Measurements from ENCODE around the gene BLM.
"Not testable (repeated sequence)": the region's sequence is repeated elsewhere in the genome, so short reads cannot be mapped to it uniquely, and the experiment has no call there.

The BLM gene

GRCh38 chr15:90735923-90736322 lies 18.8 kb downstream of the BLM start:
- no peak for DNase-seq (ENCODE audit: low read depth in 2 of 2)

GRCh38 chr15:90740545-90740944 lies 23.4 kb downstream of the BLM start:
- DNase-seq (ENCODE audit: low read depth in 2 of 2) = not testable (repeated sequence)

DNA sequence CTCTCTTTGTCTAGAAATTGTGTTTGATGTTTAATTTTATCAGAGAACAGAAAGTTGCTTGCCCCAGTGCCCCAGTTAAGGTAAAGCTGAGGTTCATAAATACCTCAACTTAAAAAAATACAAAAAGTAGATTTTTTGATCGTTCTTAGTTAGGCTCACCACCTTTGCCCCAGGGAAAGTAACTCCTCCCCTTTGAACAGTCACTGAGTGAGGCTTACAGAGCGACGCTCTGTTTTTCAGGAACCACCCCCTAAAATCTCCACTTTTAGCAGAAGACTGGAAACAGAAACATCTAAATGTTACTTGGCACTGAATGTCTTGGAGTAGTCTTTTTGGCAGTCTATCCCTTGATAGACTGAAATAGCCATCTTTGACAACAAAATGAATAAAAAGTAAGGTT lies 24.9 kb downstream of the BLM start:
- DNase-seq (ENCODE audit: low read depth in 2 of 2) = no peak

DNA sequence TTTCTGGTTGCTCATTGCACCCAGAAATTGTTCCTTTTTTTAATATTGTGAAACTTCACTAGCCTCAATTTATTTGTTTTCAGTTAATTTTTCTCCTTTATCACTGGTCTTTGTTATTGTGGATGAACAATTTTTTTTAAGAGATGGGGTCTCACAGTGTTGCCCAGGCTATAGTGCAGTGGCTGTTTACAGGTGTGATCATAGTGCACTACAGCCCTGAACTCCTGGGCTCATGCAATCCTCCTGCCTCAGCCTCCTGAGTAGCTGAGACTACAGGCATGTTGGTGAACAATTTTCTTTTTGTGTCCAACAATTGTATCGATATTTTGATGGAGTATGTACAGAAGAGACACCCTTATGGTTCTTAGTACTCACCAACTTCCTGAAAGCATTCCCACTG lies 26.3 kb downstream of the BLM start:
- DNase-seq (ENCODE audit: low read depth in 2 of 2) = no peak

- no peak for DNase-seq (ENCODE audit: low read depth in 2 of 2)
Observed at GRCh38 chr15:90744759-90745402, 27.7 kb downstream of the BLM start.

GRCh38 chr15:90749754-90750153 lies 32.6 kb downstream of the BLM start:
- DNase-seq (ENCODE audit: low read depth in 2 of 2) = no peak

DNA sequence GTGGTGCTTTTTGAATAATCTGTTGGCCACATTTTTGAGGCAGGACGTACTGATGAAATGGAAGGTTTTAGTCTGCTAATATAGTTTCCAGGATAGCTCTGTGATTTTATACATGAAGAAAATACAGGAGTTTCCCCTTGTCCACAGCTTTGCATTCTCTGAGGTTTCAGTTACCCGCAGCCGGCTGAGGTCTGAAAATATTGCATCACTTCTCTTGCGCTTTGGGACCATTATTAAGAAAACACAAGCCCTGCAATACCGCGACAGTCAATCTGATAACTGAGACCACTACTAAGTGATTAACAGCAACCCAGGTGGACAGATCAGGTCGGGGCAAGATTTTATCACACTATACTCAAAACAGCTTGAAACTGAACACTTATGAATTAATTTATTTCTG lies 33.0 kb downstream of the BLM start:
- peak; percentile 12 to 32 for DNase-seq (ENCODE audit: low read depth in 2 of 2)

DNA sequence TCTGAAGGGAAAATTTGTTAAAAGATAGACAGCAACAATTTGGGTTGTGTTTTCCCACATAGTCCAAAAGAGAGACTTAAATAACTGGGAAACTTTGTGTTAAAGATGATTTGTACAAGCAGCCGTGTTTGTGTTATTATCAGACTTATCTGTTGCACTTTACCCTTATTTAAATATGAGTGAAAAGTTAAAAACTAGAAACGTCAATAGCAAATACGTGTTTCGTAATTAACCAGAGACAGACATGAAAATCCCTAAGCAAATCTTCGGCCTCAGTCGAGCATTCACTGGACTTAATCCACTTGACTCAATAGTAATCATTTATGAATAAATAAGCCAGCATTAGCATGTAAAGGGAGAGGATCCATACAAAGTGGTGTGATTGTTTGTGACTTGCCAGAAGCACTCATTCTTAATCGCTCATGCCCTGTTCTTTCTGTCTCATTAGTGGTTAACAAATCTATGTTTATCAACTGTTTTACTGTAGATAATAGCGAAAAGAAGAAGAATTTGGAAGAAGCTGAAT lies 34.2 kb downstream of the BLM start:
- no peak for DNase-seq (ENCODE audit: low read depth in 2 of 2)

GRCh38 chr15:90756916-90757315 lies 39.8 kb downstream of the BLM start:
- no peak for DNase-seq (ENCODE audit: low read depth in 2 of 2)

DNA sequence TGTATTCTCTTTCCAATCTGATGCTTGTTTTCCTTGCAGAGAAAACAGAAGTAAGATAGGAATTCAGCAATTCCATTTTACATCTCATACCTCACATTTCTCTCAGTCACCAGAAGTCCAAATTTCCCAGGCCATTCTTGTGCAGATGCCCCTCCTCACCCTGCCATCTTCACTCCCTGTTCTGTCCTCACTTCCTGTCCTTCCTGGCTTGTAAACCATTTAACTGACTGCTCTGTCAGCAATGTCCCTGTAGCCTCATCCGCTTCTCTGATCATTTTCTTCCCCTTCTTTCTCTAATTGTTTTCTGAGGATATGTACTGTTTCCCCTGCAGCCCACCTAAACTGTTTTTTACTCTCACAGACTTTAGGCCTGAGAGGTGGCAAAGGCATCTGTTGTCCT lies 40.3 kb downstream of the BLM start:
- DNase-seq (ENCODE audit: low read depth in 2 of 2) = no peak

GRCh38 chr15:90760661-90761232 lies 43.6 kb downstream of the BLM start:
- DNase-seq (ENCODE audit: low read depth in 2 of 2) = no peak

DNA sequence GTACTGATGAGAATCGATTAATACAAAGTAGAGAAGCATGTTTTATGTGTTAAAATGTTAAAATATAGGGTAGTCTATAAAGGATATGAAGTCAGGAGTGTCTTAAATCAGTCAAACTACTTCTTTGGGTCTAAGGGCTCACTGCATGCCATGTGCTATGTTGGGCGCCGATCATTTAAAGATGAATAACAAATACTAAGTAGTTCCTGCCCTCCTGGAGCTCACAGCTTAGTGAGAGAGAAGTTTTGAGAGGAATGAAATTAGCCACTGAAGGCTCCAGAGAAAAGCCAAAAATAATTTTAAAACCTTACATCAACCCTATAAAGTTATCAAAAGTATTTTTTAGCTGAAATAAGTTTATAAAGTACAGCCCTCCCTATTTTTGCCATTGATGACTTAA lies 44.5 kb downstream of the BLM start:
- DNase-seq (ENCODE audit: low read depth in 2 of 2) = no peak

DNA sequence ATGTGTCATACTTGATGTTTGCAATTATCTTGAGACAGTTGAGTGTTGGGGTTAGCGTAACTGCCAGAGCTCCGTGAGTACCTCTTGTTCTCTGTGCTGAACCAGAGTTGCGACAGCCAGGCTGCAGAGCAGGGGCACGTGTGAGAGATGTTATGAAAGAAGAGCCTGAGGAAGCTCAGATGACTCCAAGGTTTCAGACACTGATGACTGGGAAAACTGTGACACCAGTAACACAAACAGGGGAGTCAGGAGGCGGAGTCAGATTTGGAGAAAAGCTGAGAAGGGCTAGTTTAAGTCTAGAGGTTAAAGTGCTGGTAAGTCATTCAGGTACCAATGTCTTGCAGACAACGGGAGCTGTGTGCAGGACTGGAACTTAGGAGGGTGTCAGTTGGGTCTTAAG lies 45.0 kb downstream of the BLM start:
- DNase-seq (ENCODE audit: low read depth in 2 of 2) = no peak

GRCh38 chr15:90763366-90764099 lies 46.4 kb downstream of the BLM start:
- DNase-seq (ENCODE audit: low read depth in 2 of 2) = no peak

DNA sequence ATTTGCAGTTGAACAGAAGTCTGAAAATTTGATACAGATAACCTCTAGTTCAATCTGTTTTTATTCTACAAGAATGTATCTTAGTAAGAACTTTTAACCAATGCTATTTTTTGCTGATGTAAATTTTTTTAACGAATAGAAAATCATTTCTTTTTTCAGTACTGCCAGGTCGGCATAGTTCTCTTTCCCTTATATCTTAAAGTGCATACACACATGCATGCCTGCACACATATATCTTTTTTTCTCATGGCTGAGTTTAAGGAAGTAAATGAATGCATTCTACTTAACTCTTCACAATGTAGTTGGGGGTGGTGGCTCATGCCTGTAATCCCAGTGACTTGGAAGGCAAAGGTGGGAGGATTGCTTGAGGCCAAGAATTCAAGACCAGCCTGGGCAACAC lies 48.4 kb downstream of the BLM start:
- no peak for DNase-seq (ENCODE audit: low read depth in 2 of 2)

- DNase-seq (ENCODE audit: low read depth in 2 of 2) = no peak
Observed at GRCh38 chr15:90765966-90766365, 48.8 kb downstream of the BLM start.

- no peak for DNase-seq (ENCODE audit: low read depth in 2 of 2)
Observed at GRCh38 chr15:90769375-90769774, 52.2 kb downstream of the BLM start.

- no peak for DNase-seq (ENCODE audit: low read depth in 2 of 2)
Observed at GRCh38 chr15:90773485-90773884, 56.3 kb downstream of the BLM start.

DNA sequence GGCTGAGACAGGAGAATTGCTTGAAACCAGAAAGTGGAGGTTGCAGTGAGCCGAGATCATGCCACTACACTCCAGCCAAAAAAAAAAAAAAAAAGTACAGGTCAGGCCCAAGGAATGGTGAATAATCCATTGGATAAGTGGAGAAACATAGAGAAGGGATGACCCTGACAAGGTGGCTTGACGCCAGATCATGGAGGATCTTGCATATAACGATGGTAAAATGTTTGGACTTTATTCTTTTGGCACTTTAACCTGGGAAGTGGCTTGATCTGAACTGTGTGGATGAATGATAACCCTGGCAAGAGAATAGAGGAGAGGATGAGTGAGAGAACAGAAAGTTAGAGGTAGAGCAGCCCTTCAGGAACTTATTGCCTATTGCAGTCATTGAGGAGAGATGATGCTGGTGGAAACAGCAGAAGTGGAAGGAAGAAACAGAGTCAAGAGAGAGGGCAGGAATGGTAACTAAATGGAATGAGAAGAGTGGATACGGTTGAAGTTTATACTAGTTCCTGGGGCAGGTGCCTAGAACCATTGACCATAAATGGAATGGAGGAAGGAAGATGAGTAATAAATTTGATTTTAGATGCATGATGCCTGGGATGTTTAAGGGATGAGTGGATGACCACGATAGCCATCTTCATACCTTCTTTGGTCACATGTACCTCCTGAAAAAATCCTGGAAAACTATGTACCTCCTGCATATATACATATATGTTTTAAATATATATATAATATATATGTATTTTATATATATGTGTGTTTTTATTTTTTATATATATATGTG lies 57.8 kb downstream of the BLM start:
- DNase-seq (ENCODE audit: low read depth in 2 of 2) = no peak

GRCh38 chr15:90780916-90781315 lies 63.8 kb downstream of the BLM start:
- no peak for DNase-seq (ENCODE audit: low read depth in 2 of 2)

DNA sequence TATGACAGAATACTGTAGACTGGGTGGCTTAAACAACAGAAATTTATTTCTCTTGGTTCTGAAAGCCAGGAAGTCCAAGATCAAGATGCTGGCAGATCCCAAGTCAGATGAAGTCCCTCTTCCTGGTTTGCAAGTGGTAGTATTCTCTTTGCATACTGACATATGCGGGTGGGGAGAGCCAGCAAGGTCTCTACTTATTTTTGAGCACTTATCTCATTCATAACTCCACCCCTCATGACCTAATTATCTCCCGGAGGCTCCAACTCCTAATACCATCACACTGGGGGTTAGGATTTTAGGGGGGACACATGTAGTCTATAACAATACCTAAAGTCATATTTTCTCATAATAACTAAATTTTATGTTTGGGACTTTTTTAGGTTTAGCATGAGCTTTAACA lies 65.3 kb downstream of the BLM start:
- no peak for DNase-seq (ENCODE audit: low read depth in 2 of 2)

- no peak for DNase-seq (ENCODE audit: low read depth in 2 of 2)
Observed at GRCh38 chr15:90787881-90788280, 70.7 kb downstream of the BLM start.

All from stimulated activated CD8-positive, alpha-beta memory T cell treated with anti-CD3 and anti-CD28 coated beads, Interleukin-15, amount 100 ng/mL, for 48 hours (primary cell).